ENCODE measurements around the gene SMARCA1.

Gene SMARCA1

DNA sequence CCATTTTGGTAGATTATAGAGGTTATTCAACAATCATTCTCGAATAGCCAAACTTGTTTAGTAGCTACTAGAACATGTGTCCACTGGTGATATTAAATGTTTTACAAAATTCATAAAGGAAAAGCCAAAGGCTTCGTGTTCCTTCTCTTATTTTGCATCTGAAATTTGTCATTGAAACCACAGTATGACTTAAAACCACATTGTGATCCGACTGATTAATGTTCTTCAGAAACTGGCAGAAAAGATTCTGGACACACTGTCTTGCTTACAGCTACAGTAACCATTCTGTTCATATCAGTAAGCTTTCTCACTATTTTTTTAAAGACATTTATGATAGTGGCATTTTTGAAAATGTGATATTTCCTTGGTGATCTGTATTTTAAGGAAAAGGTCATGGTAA lies 2.6 kb upstream of the SMARCA1 start:
- no peak for DNase-seq

- no peak for DNase-seq
Measured at GRCh38 chrX:129525162-129525561, 1.9 kb upstream of the SMARCA1 start.

GRCh38 chrX:129524250-129524850 lies 1.1 kb upstream of the SMARCA1 start:
- DNase-seq, result no peak

DNA sequence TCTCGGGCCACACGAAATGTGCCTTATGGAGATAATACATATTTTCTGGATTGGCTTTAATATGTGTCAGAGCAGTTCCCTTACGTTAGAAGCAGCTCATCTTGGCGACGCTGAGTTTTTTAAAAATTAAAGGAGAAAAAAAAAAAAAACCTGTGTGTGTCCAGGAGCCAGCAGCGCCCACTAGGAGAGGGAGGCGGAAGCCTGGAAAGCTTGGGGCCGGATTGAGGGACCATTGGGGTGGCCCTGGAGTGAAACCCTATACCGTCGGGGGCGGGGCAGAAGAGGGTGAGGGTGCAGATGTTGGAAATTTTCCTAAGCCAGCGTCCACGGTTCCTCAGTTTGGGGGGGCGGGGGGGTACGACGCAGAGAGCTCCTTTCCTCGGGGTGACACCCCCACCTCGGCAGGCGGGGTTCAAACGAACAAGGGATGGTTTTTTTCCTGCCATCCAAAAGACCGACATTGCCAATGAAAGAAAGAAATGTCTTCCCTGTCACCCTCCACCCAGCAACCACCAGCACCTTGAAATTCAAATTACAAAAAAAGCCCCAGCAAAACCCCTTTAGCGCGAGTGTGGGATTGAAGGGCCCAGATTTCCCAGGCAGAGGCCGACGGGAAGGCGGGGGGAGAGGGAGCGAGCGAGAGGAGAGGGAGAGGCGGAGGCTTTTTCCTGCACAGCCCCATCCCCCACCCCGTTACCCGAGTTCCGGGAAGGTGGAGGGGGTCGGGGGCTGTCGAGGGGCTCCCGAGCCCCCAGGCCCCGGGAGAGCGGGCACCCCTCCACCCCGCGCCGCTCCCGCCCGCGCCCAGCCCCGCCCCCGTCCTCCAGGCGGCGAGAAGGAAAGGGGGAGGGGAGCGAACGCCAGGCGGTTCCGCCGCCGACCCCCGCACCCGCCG lies 859 bp downstream of the SMARCA1 start:
- DNase-seq, result no peak

DNA sequence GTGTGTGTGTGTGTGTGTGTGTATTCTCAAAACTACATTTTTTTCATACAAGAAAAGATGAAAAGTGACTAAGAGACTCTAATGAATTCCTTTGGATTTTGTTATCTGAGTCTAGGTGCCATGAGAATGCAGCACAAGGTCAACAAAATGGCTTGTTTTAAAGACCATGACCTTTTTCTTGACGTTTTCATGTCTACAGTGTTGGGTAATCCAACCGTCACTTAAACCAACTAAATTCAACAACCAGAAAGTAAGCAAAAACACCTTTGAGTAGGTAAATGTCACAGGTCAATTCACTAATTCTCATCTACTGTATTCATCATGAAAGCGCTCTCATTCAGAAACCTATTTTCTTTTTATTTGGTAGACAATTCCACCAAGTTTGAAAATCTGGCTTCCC lies 3.1 kb downstream of the SMARCA1 start:
- DNase-seq, result no peak

- no peak for DNase-seq
Measured at GRCh38 chrX:129516402-129516801, 6.9 kb downstream of the SMARCA1 start.

DNA sequence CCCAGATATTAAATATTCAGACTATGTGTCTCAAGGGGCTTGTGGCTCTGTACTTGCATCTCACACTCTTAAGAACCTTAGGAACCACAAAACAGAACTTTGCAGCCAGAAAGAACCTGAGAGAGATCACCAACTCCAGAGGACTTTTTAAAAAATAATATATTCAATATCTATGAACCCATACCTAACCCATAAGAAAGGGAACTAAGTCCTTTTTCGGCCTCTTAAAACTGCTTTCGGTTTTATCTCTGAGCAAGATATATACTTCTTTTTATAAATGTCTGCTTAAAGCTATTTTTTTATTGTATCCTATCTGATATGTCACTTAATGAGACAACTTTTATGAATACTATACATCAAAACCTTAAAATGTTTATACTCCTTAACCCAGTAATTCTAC lies 10.9 kb downstream of the SMARCA1 start:
- no peak for DNase-seq

- DNase-seq, result no peak
Measured at GRCh38 chrX:129511689-129512088, 11.6 kb downstream of the SMARCA1 start.

DNA sequence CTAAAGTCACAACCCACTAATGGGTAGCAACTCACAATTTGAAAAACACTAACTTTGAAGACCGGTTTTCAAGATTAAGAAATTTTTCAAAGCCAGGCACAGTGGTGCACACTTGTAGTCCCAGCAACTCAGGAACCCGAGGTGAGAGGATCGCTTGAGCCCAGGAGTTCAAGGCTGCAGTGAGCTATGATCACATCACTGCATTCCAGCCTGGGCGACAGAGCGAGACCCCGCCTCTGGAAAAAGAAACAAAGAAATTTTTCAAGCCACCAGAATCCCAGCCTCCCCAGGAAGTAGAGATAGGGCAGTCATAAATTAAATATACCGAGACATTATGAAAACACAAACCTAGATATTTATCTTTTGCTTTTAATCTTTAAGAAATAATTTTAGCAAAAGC lies 13.0 kb downstream of the SMARCA1 start:
- DNase-seq, result no peak

GRCh38 chrX:129497146-129497843 lies 26.0 kb downstream of the SMARCA1 start:
- no peak for DNase-seq

- DNase-seq, result no peak
Measured at GRCh38 chrX:129496625-129497024, 26.7 kb downstream of the SMARCA1 start.

- no peak for DNase-seq
Measured at GRCh38 chrX:129495900-129496299, 27.4 kb downstream of the SMARCA1 start.

- no peak for DNase-seq
Measured at GRCh38 chrX:129494887-129495286, 28.4 kb downstream of the SMARCA1 start.

DNA sequence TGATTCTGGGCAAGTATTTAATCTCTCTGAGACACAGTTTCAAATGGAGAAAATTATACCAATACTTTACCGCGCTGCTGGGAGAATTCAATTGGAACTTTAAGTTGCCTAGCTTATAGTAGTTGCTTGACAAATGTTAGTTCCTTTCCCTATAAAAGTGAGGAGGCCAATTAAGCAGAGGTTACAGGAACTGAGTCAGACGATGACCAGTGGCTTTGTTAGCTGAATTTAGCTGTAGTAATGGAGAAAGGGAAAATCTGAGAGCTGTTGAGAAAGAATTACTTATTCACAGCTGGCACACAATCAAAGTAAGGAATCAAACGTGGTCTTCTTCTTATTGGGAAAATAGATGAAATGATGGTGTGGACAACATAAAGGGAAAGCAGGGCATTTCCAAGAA lies 29.6 kb downstream of the SMARCA1 start:
- no peak for DNase-seq

DNA sequence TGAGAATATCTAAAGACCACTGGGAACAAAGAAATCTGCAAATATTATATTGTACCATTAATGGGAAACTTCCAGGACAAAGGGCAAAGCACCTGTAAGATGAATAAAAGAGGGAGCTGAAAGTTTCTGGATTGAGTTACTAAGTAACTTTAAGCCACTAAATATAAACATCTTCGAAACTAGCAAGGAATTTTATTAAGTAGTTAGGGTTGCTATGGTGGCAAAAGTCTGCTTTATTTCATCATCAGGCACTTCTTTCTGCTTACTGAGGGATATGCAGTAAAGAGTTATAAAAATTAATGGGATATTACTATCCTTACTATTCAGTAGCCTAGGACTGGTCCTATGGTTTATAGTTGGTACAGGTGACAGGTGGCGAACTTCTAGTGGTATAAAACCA lies 33.0 kb downstream of the SMARCA1 start:
- DNase-seq, result no peak

- DNase-seq, result no peak
Measured at GRCh38 chrX:129488359-129488758, 34.9 kb downstream of the SMARCA1 start.

GRCh38 chrX:129480889-129481288 lies 42.4 kb downstream of the SMARCA1 start:
- DNase-seq, result no peak

DNA sequence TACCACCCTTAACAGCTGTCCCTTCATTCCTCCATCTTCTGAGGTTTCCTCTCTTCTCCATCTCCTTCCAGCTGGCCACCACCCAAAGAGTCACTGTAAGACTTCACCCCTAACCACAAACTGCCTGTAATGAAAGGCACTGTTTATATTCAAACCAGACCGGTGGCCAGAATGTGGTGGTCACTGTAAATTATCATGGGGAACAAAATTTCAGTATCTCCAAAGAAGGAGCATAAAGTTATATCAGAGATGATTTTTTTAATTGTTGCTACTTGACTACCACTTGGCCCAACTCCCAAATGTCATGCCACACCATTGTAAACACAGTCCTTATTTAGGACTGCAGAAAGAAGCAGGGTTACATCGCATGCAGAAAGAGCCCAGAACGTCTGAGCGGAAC lies 44.8 kb downstream of the SMARCA1 start:
- no peak for DNase-seq

DNA sequence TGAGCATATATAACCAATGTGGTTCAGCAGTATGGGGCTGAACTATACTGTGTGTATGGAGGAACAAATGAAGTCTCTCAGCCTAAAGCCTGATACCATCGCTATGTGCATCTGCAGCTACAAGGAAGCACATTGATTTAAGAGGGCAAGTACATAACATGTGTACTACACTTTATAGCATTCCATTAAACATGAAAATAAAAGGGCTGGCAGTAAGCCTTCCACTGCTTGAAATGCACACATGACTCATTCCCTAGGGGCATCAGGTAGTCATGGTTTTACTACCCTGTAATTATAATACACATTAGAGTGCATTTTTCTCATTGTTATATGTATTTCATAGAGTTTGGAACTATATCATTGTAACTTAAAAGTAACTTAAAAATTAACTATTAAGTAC lies 51.2 kb downstream of the SMARCA1 start:
- no peak for DNase-seq

GRCh38 chrX:129462707-129463106 lies 60.6 kb downstream of the SMARCA1 start:
- DNase-seq, result no peak

GRCh38 chrX:129461801-129462456 lies 61.4 kb downstream of the SMARCA1 start:
- no peak for DNase-seq

- DNase-seq, result no peak
Measured at GRCh38 chrX:129452523-129452922, 70.8 kb downstream of the SMARCA1 start.

DNA sequence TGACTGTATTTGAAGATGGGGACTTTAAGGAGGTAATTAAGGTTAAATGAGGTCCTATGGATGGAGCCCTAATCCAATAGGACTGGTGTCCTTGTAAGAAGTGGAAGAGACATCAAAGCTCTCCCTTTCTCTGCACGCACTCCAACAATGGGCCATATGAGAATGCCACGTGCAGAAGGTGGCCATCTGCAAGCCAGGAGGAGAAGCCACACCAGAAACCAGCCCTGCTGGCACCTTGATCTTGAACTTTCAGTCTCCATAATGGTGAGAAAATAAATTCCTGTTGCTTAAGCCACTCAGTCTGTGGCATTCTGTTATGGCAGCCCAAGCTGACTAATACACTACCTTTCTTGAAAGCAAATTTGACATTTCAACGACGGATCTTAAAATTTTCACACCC lies 73.2 kb downstream of the SMARCA1 start:
- no peak for DNase-seq
